ENCODE data around the gene MED16. TPM values are rescaled to one million over a fixed set of nuclear protein-coding genes. Genes with fewer than 3 reads are reported as not detected.
A peak's percentile ranks its signal among the peaks of the same experiment; 100 is the strongest.
"Not testable (repeated sequence)": the region's sequence is repeated elsewhere in the genome, so short reads cannot be mapped to it uniquely, and the experiment has no call there.

The MED16 gene
- total RNA-seq, 1 donor from 2014 or later, result 53.5 TPM

- no peak for TF ChIP-seq CTCF (conservative IDR thresholded peaks at IDR 0.05; ENCODE audit: low read depth, low read length)
- DNase-seq (ENCODE audit: low read depth), result no peak
Observed at GRCh38 chr19:885536-886224, 7.3 kb downstream of the MED16 start.

GRCh38 chr19:884420-885211 is 8.4 kb downstream of the MED16 start:
- no peak for DNase-seq (ENCODE audit: low read depth)
- H3K4me3 ChIP-seq (ENCODE audit: low read depth, low read length), result no peak overlapping the region
- no peak for TF ChIP-seq CTCF (conservative IDR thresholded peaks at IDR 0.05; ENCODE audit: low read depth, low read length)

More at GRCh38 chr19:885536-886224, 7.3 kb downstream of the MED16 start:
- H3K4me3 ChIP-seq (ENCODE audit: low read depth, low read length), result no peak overlapping the region

- no peak for DNase-seq (ENCODE audit: low read depth)
- H3K4me3 ChIP-seq (ENCODE audit: low read depth, low read length), result no peak overlapping the region
- TF ChIP-seq CTCF (conservative IDR thresholded peaks at IDR 0.05; ENCODE audit: low read depth, low read length), result peak; percentile 23
Observed at GRCh38 chr19:883661-884211, 9.3 kb downstream of the MED16 start.

- H3K4me3 ChIP-seq (ENCODE audit: low read depth, low read length), result no peak overlapping the region
- DNase-seq (ENCODE audit: low read depth), result no peak
- no peak for TF ChIP-seq CTCF (conservative IDR thresholded peaks at IDR 0.05; ENCODE audit: low read depth, low read length)
Observed at GRCh38 chr19:882871-883497, 10.0 kb downstream of the MED16 start.

- no peak for TF ChIP-seq CTCF (conservative IDR thresholded peaks at IDR 0.05; ENCODE audit: low read depth, low read length)
- H3K4me3 ChIP-seq (ENCODE audit: low read depth, low read length), result no peak overlapping the region
- DNase-seq (ENCODE audit: low read depth), result no peak
Observed at GRCh38 chr19:881385-882071, 11.5 kb downstream of the MED16 start.

- no peak overlapping the region for H3K4me3 ChIP-seq (ENCODE audit: low read depth, low read length)
- TF ChIP-seq CTCF (conservative IDR thresholded peaks at IDR 0.05; ENCODE audit: low read depth, low read length), result no peak
- no peak for DNase-seq (ENCODE audit: low read depth)
Observed at GRCh38 chr19:879711-880438, 13.1 kb downstream of the MED16 start.

GRCh38 chr19:878751-879561 is 14.0 kb downstream of the MED16 start:
- DNase-seq (ENCODE audit: low read depth); H3K4me3 ChIP-seq (ENCODE audit: low read depth, low read length): not testable (repeated sequence)

GRCh38 chr19:877992-878660 is 14.9 kb downstream of the MED16 start:
- H3K4me3 ChIP-seq (ENCODE audit: low read depth, low read length); DNase-seq (ENCODE audit: low read depth): not testable (repeated sequence)

Measured in epithelial cell of proximal tubule (primary cell).